IMR-90 (cell line): ENCODE data around the gene INCENP.

Source experiments
- BHLHE40 ChIP-seq: fragments of 150-350 bp; IDR thresholded peaks from 2 replicates; pipeline ENCODE4 v1.6.1; 2016; ENCODE audit warnings: mild to moderate bottlenecking, low read depth, low read length
- CEBPB ChIP-seq: IDR thresholded peaks from 2 replicates; pipeline ENCODE4 v1.6.1; 2012; ENCODE audit warnings: low read depth, low read length, improper control_type of control experiment
- CHD1 ChIP-seq: IDR thresholded peaks from 2 replicates; pipeline ENCODE4 v1.6.1; 2012; ENCODE audit warnings: low read depth, low read length, improper control_type of control experiment
- CTCF ChIP-seq: conservative IDR thresholded peaks from 2 replicates; pipeline ENCODE4 v1.5.1; 2012; ENCODE audit warnings: mild to moderate bottlenecking, low read depth, low read length, improper control_type of control experiment
- ELK1 ChIP-seq: fragments of 150-350 bp; IDR thresholded peaks from 2 replicates; pipeline ENCODE4 v1.6.1; 2016; ENCODE audit warnings: low read depth, mild to moderate bottlenecking, low read length, moderate library complexity, borderline replicate concordance
- MAFK ChIP-seq: IDR thresholded peaks from 2 replicates; pipeline ENCODE4 v1.6.1; 2012; ENCODE audit warnings: low read depth, low read length, improper control_type of control experiment
- MXI1 ChIP-seq: IDR thresholded peaks from 2 replicates; pipeline ENCODE4 v1.6.1; 2012; ENCODE audit warnings: low read depth, mild to moderate bottlenecking, low read length, moderate library complexity, borderline replicate concordance
- POLR2A ChIP-seq: IDR thresholded peaks from 2 replicates; pipeline ENCODE4 v1.6.1; 2012; ENCODE audit warnings: mild to moderate bottlenecking, low read depth, low read length
- RAD21 ChIP-seq: IDR thresholded peaks from 2 replicates; pipeline ENCODE4 v1.6.1; 2012; ENCODE audit warnings: low read length, improper control_type of control experiment
- SMC3 ChIP-seq: fragments of 150-350 bp; IDR thresholded peaks from 2 replicates; pipeline ENCODE4 v1.6.1; 2016; ENCODE audit warnings: low read depth, mild to moderate bottlenecking, antibody characterized with exemption, low read length, moderate library complexity
- TF ChIP-seq, protein P1 (sequence below): fragments of 150-350 bp; IDR thresholded peaks from 2 replicates; pipeline ENCODE4 v1.6.1; 2017; ENCODE audit warnings: mild to moderate bottlenecking, antibody characterized with exemption, low read length, low read depth

GRCh38 chr11:62108017-62108750, 15.6 kb upstream of the INCENP start:
- TF ChIP-seq POLR2A (no peak), CTCF (peak; percentile 91), CEBPB (no peak), MXI1 (no peak), SMC3 (peak; percentile 82), BHLHE40 (no peak), MAFK (no peak), ELK1 (no peak), RAD21 (peak; percentile 87), CHD1 (no peak; the same call in 1 of the 2 replicates)
- TF ChIP-seq, protein P1, sequence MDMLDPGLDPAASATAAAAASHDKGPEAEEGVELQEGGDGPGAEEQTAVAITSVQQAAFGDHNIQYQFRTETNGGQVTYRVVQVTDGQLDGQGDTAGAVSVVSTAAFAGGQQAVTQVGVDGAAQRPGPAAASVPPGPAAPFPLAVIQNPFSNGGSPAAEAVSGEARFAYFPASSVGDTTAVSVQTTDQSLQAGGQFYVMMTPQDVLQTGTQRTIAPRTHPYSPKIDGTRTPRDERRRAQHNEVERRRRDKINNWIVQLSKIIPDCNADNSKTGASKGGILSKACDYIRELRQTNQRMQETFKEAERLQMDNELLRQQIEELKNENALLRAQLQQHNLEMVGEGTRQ: no peak
